GM13977 (cell line): ENCODE data around the gene CLPTM1L.

Experiments
- DNase-seq: peaks from one replicate; pipeline ENCODE4 v3.0.0; 2012; ENCODE audit warnings: low spot score
- in situ Hi-C: fragments of 300-500 bp; cut with MboI; formaldehyde crosslinking; loops from one replicate; pipeline ENCODE4 v1.12.0; 2022; ENCODE audit warnings: low sequenced_read_pairs, low pct_unique_long_range_greater_than_20kb, mixed read lengths, inconsistent platforms; ENCODE audit not compliant: unreplicated experiment
- TF ChIP-seq, protein P1 (sequence below): IDR thresholded peaks from 2 replicates; pipeline ENCODE4 v1.5.1; 2012; ENCODE audit warnings: mild to moderate bottlenecking, control low read depth; ENCODE audit not compliant: insufficient read depth; ENCODE audit errors: extremely low read depth, missing control alignments

Gene CLPTM1L

DNA sequence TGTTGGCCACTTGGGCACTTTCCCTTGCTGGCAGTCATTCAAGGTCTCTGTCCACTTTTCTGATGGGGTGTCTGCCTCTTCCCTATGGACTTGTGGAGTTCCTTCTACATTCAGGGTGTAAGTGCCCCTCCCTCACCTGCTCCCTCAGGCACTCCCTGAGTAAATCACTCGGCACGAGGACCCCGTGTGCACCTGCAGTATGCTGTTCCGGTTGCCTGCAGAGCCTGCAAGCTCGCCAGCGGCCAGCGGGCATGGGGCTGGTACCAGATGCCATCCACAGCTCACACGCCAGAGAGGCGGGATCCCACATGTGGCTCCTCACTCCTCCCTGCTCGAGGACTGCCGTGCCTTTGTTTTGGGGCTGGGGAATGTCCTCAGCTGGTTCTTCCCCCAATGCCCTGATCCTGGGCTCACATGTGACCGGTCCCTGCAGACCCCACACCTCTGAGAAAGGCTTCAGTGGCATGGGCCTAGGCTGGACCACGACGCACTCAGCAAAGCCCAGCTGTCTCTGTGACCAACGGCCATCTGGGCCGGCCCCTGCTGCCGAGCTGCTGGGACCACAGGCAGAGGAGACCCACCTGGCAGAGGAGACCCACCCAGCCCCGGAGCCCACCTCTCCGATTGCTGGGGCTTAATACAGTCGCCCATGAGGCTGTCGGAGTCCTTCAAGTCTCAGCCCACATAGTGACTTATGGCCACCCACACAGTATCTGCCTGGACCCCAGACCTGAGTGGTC lies 46.1 kb upstream of the CLPTM1L start:
- TF ChIP-seq, protein P1, sequence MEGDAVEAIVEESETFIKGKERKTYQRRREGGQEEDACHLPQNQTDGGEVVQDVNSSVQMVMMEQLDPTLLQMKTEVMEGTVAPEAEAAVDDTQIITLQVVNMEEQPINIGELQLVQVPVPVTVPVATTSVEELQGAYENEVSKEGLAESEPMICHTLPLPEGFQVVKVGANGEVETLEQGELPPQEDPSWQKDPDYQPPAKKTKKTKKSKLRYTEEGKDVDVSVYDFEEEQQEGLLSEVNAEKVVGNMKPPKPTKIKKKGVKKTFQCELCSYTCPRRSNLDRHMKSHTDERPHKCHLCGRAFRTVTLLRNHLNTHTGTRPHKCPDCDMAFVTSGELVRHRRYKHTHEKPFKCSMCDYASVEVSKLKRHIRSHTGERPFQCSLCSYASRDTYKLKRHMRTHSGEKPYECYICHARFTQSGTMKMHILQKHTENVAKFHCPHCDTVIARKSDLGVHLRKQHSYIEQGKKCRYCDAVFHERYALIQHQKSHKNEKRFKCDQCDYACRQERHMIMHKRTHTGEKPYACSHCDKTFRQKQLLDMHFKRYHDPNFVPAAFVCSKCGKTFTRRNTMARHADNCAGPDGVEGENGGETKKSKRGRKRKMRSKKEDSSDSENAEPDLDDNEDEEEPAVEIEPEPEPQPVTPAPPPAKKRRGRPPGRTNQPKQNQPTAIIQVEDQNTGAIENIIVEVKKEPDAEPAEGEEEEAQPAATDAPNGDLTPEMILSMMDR, result no peak
- in situ Hi-C loops, result no loop called here
- no peak for DNase-seq

DNA sequence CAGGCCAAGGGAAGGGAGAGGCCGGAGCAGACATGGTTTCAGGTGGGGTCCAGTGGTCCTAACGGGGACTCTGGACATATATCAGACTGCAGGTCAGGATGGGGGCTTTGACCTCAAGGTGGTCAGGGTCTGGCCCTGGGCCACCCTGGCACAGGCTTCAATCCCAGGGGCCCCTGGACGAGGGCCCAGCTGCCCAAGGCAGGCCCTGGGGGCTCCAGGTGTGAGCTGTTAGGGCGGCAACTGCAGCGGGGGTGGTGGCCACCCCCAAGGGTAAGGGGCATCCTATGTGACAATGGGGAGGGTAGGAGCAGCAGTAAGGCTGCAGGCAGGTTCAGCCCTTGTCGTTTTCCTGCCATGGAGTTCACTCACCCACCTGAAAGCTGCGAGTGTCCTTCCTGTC lies 45.4 kb upstream of the CLPTM1L start:
- no peak for DNase-seq
- in situ Hi-C loops, result no loop called here
- TF ChIP-seq, protein P1, result no peak

DNA sequence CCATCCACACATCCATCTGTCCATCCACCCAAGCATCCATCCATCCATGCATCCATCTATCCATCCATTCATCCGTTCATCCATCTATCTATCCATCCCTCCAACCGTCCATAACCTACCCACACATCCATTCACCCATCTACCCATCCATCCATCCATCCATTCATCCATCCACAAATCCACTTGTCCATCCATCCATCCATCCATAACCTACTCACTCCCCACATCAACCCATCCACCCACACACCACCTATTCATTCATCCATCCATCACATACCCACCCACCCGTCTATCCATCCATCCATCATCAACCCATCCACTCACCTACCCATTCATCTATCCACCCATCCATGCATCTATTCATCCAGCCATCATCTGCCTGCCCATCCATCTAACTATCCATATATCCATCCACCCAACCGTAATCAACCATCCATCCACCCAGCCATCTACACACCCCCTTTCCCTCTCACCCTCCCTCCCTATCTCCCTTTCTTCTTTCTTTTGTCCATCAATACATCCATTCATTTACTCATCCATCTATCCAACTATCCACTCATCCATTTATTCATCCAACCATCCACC lies 43.6 kb upstream of the CLPTM1L start:
- TF ChIP-seq, protein P1, result no peak

DNA sequence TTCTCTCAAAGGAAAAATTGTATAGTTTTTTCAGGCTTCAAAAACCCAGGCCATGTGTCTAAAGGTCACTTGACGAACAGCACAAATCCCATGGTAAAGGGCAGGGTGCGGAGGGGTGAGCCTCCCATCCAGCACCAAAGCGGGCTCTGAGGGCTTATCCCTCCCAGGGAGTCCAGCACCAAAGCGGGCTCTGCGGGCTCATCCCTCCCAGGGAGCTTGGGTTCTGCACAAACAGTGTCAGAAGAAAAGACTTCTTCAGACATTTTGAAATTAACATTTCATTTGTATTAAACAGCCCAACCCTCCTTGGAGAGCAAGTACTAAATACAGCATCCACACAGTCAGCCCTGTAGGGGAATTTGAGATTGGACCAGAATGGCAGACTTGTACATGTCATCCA lies 43.0 kb upstream of the CLPTM1L start:
- DNase-seq, result no peak
- in situ Hi-C loops, result no loop called here
- TF ChIP-seq, protein P1, result no peak

More for the DNA sequence above, 43.6 kb upstream of the CLPTM1L start:
- DNase-seq, result no peak
- in situ Hi-C loops, result no loop called here

DNA sequence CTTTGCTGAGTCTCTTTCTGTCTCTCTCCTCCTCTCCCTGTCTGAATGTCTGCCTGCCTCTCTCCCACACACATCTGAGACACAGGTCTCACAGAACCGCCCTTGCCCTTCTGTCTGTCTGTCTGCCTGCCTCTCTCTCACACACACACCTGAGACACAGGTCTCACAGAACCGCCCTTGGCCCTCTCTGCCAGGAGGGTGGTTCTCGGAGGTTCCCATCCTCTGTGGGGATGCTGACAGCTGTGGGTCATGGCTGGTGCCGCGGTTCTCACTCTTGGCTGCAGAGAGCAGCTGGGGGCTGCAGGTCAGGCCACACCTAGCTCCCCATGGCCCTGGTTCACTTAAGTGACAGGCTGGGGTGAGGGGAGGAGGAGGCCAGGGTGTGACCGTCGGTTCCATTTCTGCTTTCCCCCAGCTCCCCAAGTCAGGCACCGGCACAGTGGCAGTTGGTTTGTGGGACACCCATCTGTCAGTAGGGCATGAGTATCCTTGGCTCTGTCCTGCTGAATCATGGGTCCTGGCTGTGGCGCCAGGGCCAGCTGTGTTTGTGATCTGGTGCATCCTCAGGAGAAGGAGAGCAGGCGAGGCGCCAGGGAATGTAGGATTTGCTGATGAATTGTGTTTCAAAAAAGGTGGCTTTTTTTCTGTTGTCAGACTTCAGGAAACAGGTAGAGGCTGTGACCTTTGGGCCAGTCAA lies 42.3 kb upstream of the CLPTM1L start:
- TF ChIP-seq, protein P1, result no peak
- no peak for DNase-seq
- in situ Hi-C loops, result no loop called here

DNA sequence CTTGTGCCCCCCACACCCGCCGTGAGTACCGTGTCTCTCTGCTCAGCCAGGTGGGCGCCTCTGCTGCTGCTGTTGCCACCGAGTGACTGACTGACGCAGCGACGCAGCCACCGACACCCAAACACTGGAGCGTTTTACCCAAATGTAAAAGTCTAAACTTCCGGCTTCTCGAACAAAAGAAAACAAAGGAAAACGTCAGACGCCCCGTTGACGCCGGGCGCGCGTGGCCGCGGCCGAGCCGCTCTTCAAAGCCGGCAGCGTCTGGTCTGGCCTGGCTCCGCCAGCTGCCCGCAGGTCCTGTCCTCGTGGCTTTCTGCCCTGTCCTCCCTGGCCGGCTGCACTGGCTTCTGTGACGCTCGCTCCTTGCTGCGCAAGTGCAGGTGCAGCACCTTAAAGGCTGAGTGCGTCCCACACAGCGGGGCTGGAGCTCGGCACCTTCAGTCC lies 41.4 kb upstream of the CLPTM1L start:
- in situ Hi-C loops, result no loop called here
- DNase-seq, result peak; percentile 84
- TF ChIP-seq, protein P1, result no peak
